Measurements from ENCODE around the gene GNG7. TPM values are rescaled to one million over a fixed set of nuclear protein-coding genes. Genes with fewer than 3 reads are reported as not detected.

Gene GNG7
- total RNA-seq, 1 donor = 0.45 TPM

DNA sequence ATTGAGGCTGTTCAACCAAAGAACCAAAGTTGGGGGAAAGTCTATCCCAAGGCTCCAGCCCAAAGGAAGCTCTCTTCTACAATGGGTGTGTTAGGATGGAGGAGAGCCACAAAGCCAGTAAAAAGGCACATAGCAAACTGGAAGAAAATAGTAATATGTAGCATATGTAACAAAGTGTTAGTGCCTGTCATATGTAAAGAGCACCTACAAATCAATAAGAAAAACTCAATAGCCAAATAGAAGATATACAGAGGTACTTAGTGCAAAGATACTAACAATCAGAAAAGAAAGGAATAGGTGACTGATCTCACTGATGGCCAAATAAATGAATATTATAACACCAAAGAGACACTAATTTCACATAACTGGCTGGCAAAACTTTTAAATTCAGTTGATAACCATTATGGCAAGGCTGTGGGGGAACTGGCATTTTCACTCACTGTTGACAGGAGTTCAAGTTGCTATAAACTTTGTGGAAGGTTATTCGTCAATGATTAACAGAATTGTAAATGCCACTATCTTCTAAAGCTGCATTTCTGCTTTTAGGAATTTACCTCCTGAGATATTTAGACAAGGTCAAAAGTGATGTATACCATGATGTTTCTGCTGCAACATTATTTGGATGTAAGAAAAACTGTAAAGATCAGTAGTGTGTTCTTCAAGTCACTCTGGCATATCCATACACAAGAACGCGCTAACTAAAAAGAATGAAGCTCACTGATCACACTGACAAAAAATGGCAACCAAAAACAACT, 110.8 kb downstream of the GNG7 start:
- H3K4me3 ChIP-seq (ENCODE audit: low read depth, low read length) = no peak overlapping the region
- no peak for DNase-seq (ENCODE audit: low read depth)
- no peak for TF ChIP-seq CTCF (IDR thresholded peaks at IDR 0.05; ENCODE audit: insufficient read depth, low read length)

DNA sequence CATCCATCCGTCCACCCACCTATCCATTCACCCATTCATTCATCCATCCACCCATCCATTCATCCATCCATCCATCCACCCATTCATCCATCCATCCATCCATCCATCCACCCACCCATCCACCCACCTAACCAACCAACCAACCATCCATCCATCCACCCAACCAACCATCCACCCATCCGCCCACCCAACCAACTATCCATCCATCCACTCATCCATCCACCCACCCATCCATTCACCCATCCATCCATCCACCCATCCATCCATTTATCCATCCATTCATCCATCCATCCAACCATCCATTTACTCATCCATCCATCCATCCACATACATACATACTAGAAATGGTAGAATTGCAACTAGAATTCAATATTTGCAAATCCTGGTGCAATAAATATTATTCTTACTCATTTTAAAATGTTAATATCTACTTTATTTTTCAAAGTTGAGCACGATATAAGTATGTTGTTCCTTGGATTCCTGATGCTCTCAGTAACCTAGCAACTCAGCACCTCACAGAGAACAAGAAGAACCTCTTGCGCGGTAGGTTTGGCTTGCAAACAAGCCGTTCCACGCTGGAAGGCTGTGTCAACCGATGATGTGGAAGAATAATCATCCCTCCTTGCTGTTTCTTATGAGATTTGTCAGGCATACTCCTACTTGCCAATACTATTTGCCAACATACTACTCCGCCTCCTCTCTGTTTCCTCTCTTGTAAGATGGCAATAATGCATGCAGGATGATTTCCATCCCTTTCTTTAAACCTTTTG, 111.7 kb downstream of the GNG7 start:
- DNase-seq (ENCODE audit: low read depth) = no peak
- no peak for TF ChIP-seq CTCF (IDR thresholded peaks at IDR 0.05; ENCODE audit: insufficient read depth, low read length)
- H3K4me3 ChIP-seq (ENCODE audit: low read depth, low read length) = no peak overlapping the region

DNA sequence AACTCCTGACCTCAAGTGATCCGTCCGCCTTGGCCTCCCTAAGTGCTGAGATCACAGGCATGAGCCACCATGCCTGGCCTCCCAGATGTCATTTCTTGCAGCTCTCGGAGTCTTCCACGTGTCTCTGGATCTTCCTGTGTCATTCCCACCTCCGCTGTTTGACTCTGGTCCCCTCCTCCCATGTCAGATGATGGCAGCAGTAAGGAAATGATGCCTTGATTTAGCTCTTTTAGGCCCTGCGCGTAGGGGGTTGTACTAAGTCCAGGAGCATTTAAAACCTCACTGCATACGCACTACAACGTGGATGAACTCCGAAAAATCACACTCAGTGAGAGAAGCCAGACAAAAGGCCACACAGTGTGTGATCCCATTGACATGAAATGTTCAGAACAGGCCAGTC, 113.1 kb downstream of the GNG7 start:
- no peak for DNase-seq (ENCODE audit: low read depth)
- H3K4me3 ChIP-seq (ENCODE audit: low read depth, low read length) = no peak overlapping the region
- no peak for TF ChIP-seq CTCF (IDR thresholded peaks at IDR 0.05; ENCODE audit: insufficient read depth, low read length)

- DNase-seq (ENCODE audit: low read depth) = peak; percentile 80
- TF ChIP-seq CTCF (IDR thresholded peaks at IDR 0.05; ENCODE audit: insufficient read depth, low read length) = no peak
- no peak overlapping the region for H3K4me3 ChIP-seq (ENCODE audit: low read depth, low read length)
Observed at GRCh38 chr19:2588081-2588777, 114.3 kb downstream of the GNG7 start.

GRCh38 chr19:2587001-2587719, 115.3 kb downstream of the GNG7 start:
- H3K4me3 ChIP-seq (ENCODE audit: low read depth, low read length) = no peak overlapping the region
- no peak for DNase-seq (ENCODE audit: low read depth)
- no peak for TF ChIP-seq CTCF (IDR thresholded peaks at IDR 0.05; ENCODE audit: insufficient read depth, low read length)

- H3K4me3 ChIP-seq (ENCODE audit: low read depth, low read length) = no peak overlapping the region
- no peak for TF ChIP-seq CTCF (IDR thresholded peaks at IDR 0.05; ENCODE audit: insufficient read depth, low read length)
- no peak for DNase-seq (ENCODE audit: low read depth)
Observed at GRCh38 chr19:2586196-2586595, 116.3 kb downstream of the GNG7 start.

Measured in fibroblast of the aortic adventitia (primary cell).